GM06990 (cell line): ENCODE results near the gene CFLAR.

Experiments used
- DNase-seq: peaks from one replicate; pipeline ENCODE4 v3.0.0-alpha.2; 2011; ENCODE audit not compliant: insufficient read length; ENCODE audit errors: extremely low read depth
- H3K27me3 ChIP-seq: replicated peaks from 2 replicates; pipeline ENCODE4 v1.6.0; 2011; ENCODE audit warnings: low read length; ENCODE audit not compliant: control insufficient read depth, insufficient read depth
- H3K36me3 ChIP-seq: 2 replicates; pipeline ENCODE4 v1.5.1; 2011; ENCODE audit warnings: low read length; ENCODE audit not compliant: control insufficient read depth, insufficient read depth
- H3K4me3 ChIP-seq: replicated peaks from 2 replicates; pipeline ENCODE4 v1.5.1; 2011; ENCODE audit warnings: low read depth, mild to moderate bottlenecking, control low read depth, low read length
- CTCF ChIP-seq: IDR thresholded peaks from 2 replicates; pipeline ENCODE4 v1.5.1; 2011; ENCODE audit warnings: low read length, control low read depth, mild to moderate bottlenecking, inconsistent platforms; ENCODE audit not compliant: insufficient read depth, poor library complexity, severe bottlenecking

CFLAR gene

GRCh38 chr2:201152999-201153815 lies 37.2 kb downstream of the CFLAR start:
- DNase-seq = no peak
- peaks cover 39% of the 10 kb centered on the region for H3K36me3 ChIP-seq
- no peak overlapping the region for H3K4me3 ChIP-seq
- no peak for TF ChIP-seq CTCF
- no peaks in the 10 kb centered on the region for H3K27me3 ChIP-seq

GRCh38 chr2:201154615-201155399 lies 38.8 kb downstream of the CFLAR start:
- no peak for DNase-seq
- no peak for TF ChIP-seq CTCF
- peaks cover 33% of the 10 kb centered on the region for H3K36me3 ChIP-seq

DNA sequence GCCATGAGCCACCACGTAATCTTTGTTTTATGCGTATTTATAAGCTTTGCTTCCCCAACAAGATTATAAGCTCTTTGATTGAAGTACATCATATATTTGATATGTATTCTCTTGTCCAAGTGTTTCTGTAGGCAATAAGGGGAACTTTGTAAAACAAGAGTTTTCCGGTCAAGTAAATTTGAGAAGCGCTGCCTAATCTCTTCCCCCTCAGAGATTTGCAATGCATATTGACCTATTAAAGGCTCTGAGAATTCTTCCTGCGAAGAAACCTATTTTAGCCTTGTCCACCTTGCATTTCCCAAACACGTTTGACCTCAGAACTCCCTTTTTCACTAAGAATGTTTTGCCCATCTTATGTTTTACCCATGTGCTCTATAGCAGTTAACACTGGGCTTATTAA lies 40.1 kb downstream of the CFLAR start:
- Histone ChIP-seq H3K36me3 (peaks cover 41% of the 10 kb centered on the region), H3K27me3 (no peaks in the 10 kb centered on the region), H3K4me3 (no peak overlapping the region)
- no peak for TF ChIP-seq CTCF
- DNase-seq = no peak

More at GRCh38 chr2:201154615-201155399, 38.8 kb downstream of the CFLAR start:
- no peaks in the 10 kb centered on the region for H3K27me3 ChIP-seq
- H3K4me3 ChIP-seq = no peak overlapping the region

DNA sequence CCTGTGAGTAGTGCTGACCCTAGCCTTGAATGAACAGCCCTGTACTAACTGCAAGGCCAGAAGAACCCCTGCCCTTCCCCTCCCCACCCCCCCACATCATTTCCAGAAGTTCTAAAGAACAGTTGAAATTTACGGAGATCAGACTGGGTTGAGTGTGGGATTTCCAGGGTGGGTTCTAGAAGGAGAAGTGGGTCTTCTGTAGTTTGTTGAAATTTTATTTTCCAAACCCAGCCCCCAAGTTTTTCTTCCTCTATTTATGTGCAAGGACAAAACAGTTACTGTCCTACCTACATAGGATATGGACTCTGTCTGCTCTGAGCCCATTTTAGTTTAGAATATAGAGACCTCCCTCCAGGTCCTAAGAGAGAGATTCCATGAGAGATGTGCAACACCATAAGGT lies 40.7 kb downstream of the CFLAR start:
- TF ChIP-seq CTCF = no peak
- Histone ChIP-seq H3K27me3 (no peaks in the 10 kb centered on the region), H3K36me3 (peaks cover 40% of the 10 kb centered on the region), H3K4me3 (no peak overlapping the region)
- DNase-seq = no peak

GRCh38 chr2:201157694-201158093 lies 41.7 kb downstream of the CFLAR start:
- H3K36me3 ChIP-seq = peaks cover 41% of the 10 kb centered on the region
- no peaks in the 10 kb centered on the region for H3K27me3 ChIP-seq
- TF ChIP-seq CTCF = no peak
- no peak overlapping the region for H3K4me3 ChIP-seq
- DNase-seq = no peak
